Caco-2 (cell line): ENCODE data around the gene GCDH. TPM values are rescaled to one million over a fixed set of nuclear protein-coding genes. Genes with fewer than 3 reads are reported as not detected.

ENCODE experiments used
- Bru-seq: library from RNA; stranded (reverse); fragments of 400-500 nt; gene quantifications from one replicate; lab custom pipeline; 2021; lab: Mats Ljungman, UMichigan
- BruChase-seq, 2 experiments: library from RNA; stranded (reverse); fragments of 400-500 nt; gene quantifications; one replicate each; lab custom pipeline; 2021; lab: Mats Ljungman, UMichigan
- BruUV-seq: library from RNA; stranded (reverse); fragments of 400-500 nt; replicated peaks from 2 replicates; lab custom pipeline; 2021; lab: Mats Ljungman, UMichigan
- CTCF ChIA-PET: fragments of 300-600 bp; sonication (Branson Sonifier 250); formaldehyde crosslinking; loops from one replicate; lab custom pipeline; 2022; ENCODE audit warnings: antibody characterized with exemption; lab: Charles Lee
- POLR2A ChIA-PET: fragments of 300-600 bp; sonication (Branson Sonifier 250); formaldehyde crosslinking; loops from one replicate; lab custom pipeline; 2022; ENCODE audit warnings: antibody characterized with exemption; lab: Charles Lee
- DNase-seq, 2 experiments: peaks; one replicate each; pipeline versions ENCODE4 v3.0.0 to v3.0.0-alpha.2; 2020 to 2022
- H3K27me3 ChIP-seq: replicated peaks from 2 replicates; pipeline ENCODE4 v1.6.0; 2011; ENCODE audit warnings: low read length; ENCODE audit not compliant: control insufficient read depth, insufficient read depth
- H3K36me3 ChIP-seq: 2 replicates; pipeline ENCODE4 v1.5.1; 2011; ENCODE audit warnings: low read length; ENCODE audit not compliant: control insufficient read depth, insufficient read depth
- H3K4me1 ChIP-seq: fragments of 250-450 bp; sonication (Bioruptor Pico); 2 replicates; pipeline ENCODE4 v1.5.1; 2020; ENCODE audit warnings: mild to moderate bottlenecking
- H3K4me3 ChIP-seq: 2 replicates; pipeline ENCODE4 v1.5.1; 2011; ENCODE audit warnings: low read depth, mild to moderate bottlenecking, control low read depth, low read length
- H3K9me3 ChIP-seq: fragments of 250-450 bp; sonication (Bioruptor Pico); 2 replicates; pipeline ENCODE4 v1.5.1; 2020; ENCODE audit warnings: mild to moderate bottlenecking, moderate library complexity
- H3K27ac Mint-ChIP-seq: one replicate; pipeline ENCODE4 v1.8.0; 2022; ENCODE audit warnings: mixed read lengths; ENCODE audit not compliant: unreplicated experiment
- H3K27me3 Mint-ChIP-seq: one replicate; pipeline ENCODE4 v1.8.0; 2022; ENCODE audit warnings: mixed read lengths; ENCODE audit not compliant: insufficient read depth, unreplicated experiment
- H3K36me3 Mint-ChIP-seq: one replicate; pipeline ENCODE4 v1.8.0; 2022; ENCODE audit warnings: mild to moderate bottlenecking, mixed read lengths; ENCODE audit not compliant: insufficient read depth, unreplicated experiment
- H3K4me1 Mint-ChIP-seq: one replicate; pipeline ENCODE4 v1.8.0; 2022; ENCODE audit warnings: low read depth, mixed read lengths; ENCODE audit not compliant: unreplicated experiment
- H3K4me3 Mint-ChIP-seq: one replicate; pipeline ENCODE4 v1.8.0; 2022; ENCODE audit warnings: mild to moderate bottlenecking, moderate library complexity, mixed read lengths; ENCODE audit not compliant: unreplicated experiment
- H3K9me3 Mint-ChIP-seq: one replicate; pipeline ENCODE4 v1.8.0; 2022; ENCODE audit warnings: mixed read lengths; ENCODE audit not compliant: unreplicated experiment
- CTCF ChIP-seq, 2 experiments: fragments of 200-600 bp in 1 of 2; IDR thresholded peaks; 1 replicate in 1 of 2; 2 replicates in 1 of 2; pipeline versions ENCODE4 v1.5.1 to v1.8.0; 2011 to 2022; ENCODE audit warnings: antibody characterized with exemption in 1 of 2, control low read depth in 1 of 2, inconsistent platforms in 1 of 2, low read depth in 1 of 2, low read length in 1 of 2, mild to moderate bottlenecking in 1 of 2, moderate library complexity in 1 of 2; ENCODE audit not compliant: insufficient read depth in 1 of 2, severe bottlenecking in 1 of 2, unreplicated experiment in 1 of 2
- intact Hi-C: fragments of 100-400 bp; cut with micrococcal nuclease; formaldehyde crosslinking; loops from one replicate; pipeline ENCODE4 v1.10.0; 2022; ENCODE audit not compliant: unreplicated experiment
- long read RNA-seq: library from polyadenylated mRNA; stranded (forward); transcript quantifications from one replicate; pipeline ENCODE4 v2.0.0, GENCODE V29; 2022
- total RNA-seq: library from RNA; stranded (reverse); gene quantifications from 2 replicates; pipeline ENCODE4 v1.2.3, GENCODE V29; 2022

The GCDH gene
- total RNA-seq (31.4 and 32.4 TPM in 2 replicates), Bru-seq, nascent RNA (percentile 59 among the genes with signal in this experiment), BruChase-seq, experiment 1, labeled RNA remaining after a 2-hour chase (percentile 67 among the genes with signal in this experiment), BruChase-seq, experiment 2, labeled RNA remaining after a 6-hour chase (percentile 68 among the genes with signal in this experiment)
- long read RNA-seq, transcript GCDH-216 (11 exons, 1,867 nt): minor isoform, 9 of 102 reads
- long read RNA-seq, transcript GCDH-201 (12 exons, 1,956 nt): major isoform, 70 of 102 reads
- long read RNA-seq, partial matches to known transcripts: 4 of 102 reads
- long read RNA-seq, other reads (novel, unspliced or antisense): 18 of 102 reads

- H3K9me3 ChIP-seq: no peaks in the 10 kb centered on the region
- Mint-ChIP-seq H3K27me3 (peaks cover 5% of the 10 kb centered on the region), H3K4me3 (peak within 1 kb of the TSS; percentile 96), H3K27ac (peak within 1 kb of the TSS; percentile 87), H3K4me1 (peaks cover 5% of the 10 kb centered on the region), H3K9me3 (no peaks in the 10 kb centered on the region), H3K36me3 (peaks cover 30% of the 10 kb centered on the region)
- H3K27me3 ChIP-seq: no peaks in the 10 kb centered on the region
- no TSS peak for BruUV-seq
- peak within 1 kb of the TSS; percentile 89 for H3K4me3 ChIP-seq
- peak; percentile 96 to 98 for DNase-seq
- intact Hi-C loops: no loop called here
- ChIA-PET CTCF (interaction anchor here (0.6 to 1.8 kb wide), 7 partner anchors 10 to 205 kb away, joined by 3 to 8 read pairs (median 4); partner anchors contain the start of gene RNASEH2A), POLR2A (interaction anchor here (0.5 to 1.3 kb wide), 12 partner anchors 15 to 261 kb away, joined by 3 to 17 read pairs (median 3); partner anchors contain the start of genes FARSA, RAD23A, SYCE2 and TRIR)
- TF ChIP-seq CTCF (IDR thresholded peaks at IDR 0.05; ENCODE audit: insufficient read depth in 1 of 2, low read depth in 1 of 2, low read length in 1 of 2, severe bottlenecking in 1 of 2, unreplicated experiment in 1 of 2): no peak
- H3K4me1 ChIP-seq: no peaks in the 10 kb centered on the region
- H3K36me3 ChIP-seq: no peaks in the 10 kb centered on the region; the same call in 1 of the 2 replicates
Measured at GRCh38 chr19:12890787-12891552, at the start of gene GCDH. Gene GCDH, plus strand, starts transcription at chr19:12891160. Its CDS starts 145 bp downstream, at chr19:12891305.

- Histone ChIP-seq H3K27me3 (no peaks in the 10 kb centered on the region; the same call in 1 of the 2 replicates), H3K36me3 (no peaks in the 10 kb centered on the region), H3K4me3 (no peak overlapping the region), H3K4me1 (peaks cover 6% of the 10 kb centered on the region; the same call in 1 of the 2 replicates), H3K9me3 (no peaks in the 10 kb centered on the region)
- Mint-ChIP-seq H3K27ac (no peak overlapping the region), H3K4me3 (no peak overlapping the region), H3K36me3 (no peaks in the 10 kb centered on the region), H3K27me3 (peaks cover 8% of the 10 kb centered on the region), H3K9me3 (no peaks in the 10 kb centered on the region), H3K4me1 (peaks cover 2% of the 10 kb centered on the region)
- no peak for DNase-seq
- intact Hi-C loops: no loop called here
- TF ChIP-seq CTCF (IDR thresholded peaks at IDR 0.05; ENCODE audit: insufficient read depth in 1 of 2, low read depth in 1 of 2, low read length in 1 of 2, severe bottlenecking in 1 of 2, unreplicated experiment in 1 of 2): no peak
- ChIA-PET CTCF (no interaction called here), POLR2A (no interaction called here)
- BruUV-seq: no TSS peak
Measured at GRCh38 chr19:12842511-12842910, 48.4 kb upstream of the GCDH start.

GRCh38 chr19:12843328-12843727 is 47.6 kb upstream of the GCDH start:
- Histone ChIP-seq H3K4me1 (0 out of 2 replicates have a peak, but pooled peaks cover 2% of the 10 kb centered on the region), H3K27me3 (no peaks in the 10 kb centered on the region; the same call in 1 of the 2 replicates), H3K4me3 (no peak overlapping the region), H3K36me3 (no peaks in the 10 kb centered on the region), H3K9me3 (no peaks in the 10 kb centered on the region)
- ChIA-PET POLR2A (no interaction called here), CTCF (no interaction called here)
- Mint-ChIP-seq H3K4me3 (no peak overlapping the region), H3K27ac (no peak overlapping the region), H3K4me1 (no peaks in the 10 kb centered on the region), H3K27me3 (peaks cover 6% of the 10 kb centered on the region), H3K36me3 (no peaks in the 10 kb centered on the region), H3K9me3 (no peaks in the 10 kb centered on the region)
- intact Hi-C loops: no loop called here
- DNase-seq: no peak
- BruUV-seq: no TSS peak
- no peak for TF ChIP-seq CTCF (IDR thresholded peaks at IDR 0.05; ENCODE audit: insufficient read depth in 1 of 2, low read depth in 1 of 2, low read length in 1 of 2, severe bottlenecking in 1 of 2, unreplicated experiment in 1 of 2)
